CD14-positive monocyte (primary cell): Measurements from ENCODE around the gene NUAK1. TPM values are rescaled to one million over a fixed set of nuclear protein-coding genes. Genes with fewer than 3 reads are reported as not detected.

Source experiments
- DNase-seq, 3 donors: peaks; one replicate each; pipeline ENCODE4 v3.0.0-alpha.2; 2011 to 2022
- H2AFZ ChIP-seq: 2 replicates; pipeline ENCODE4 v1.6.0; 2012; ENCODE audit warnings: mild to moderate bottlenecking, low read depth, low read length, inconsistent platforms; ENCODE audit not compliant: insufficient read depth, poor library complexity, severe bottlenecking
- H3K27ac ChIP-seq, 2 donors: 1 replicate in 1 of 2; 2 replicates in 1 of 2; pipeline ENCODE4 v1.5.1; 2012 to 2013; ENCODE audit warnings: low read length in 2 of 2, control low read depth in 1 of 2, inconsistent platforms in 1 of 2, low read depth in 1 of 2, mild to moderate bottlenecking in 1 of 2
- H3K27me3 ChIP-seq, 2 donors: one replicate each; pipeline versions ENCODE4 v1.6.0 to v1.6.1; 2011 to 2013; ENCODE audit warnings: low read length in 2 of 2; ENCODE audit not compliant: control insufficient read depth in 2 of 2, insufficient read depth in 2 of 2
- H3K36me3 ChIP-seq, 2 donors: replicated peaks in 1 of 2; 1 replicate in 1 of 2; 2 replicates in 1 of 2; pipeline versions ENCODE4 v1.5.1 to v1.6.1; 2012 to 2013; ENCODE audit warnings: low read length in 2 of 2, control low read depth in 1 of 2, inconsistent platforms in 1 of 2, mild to moderate bottlenecking in 1 of 2; ENCODE audit not compliant: insufficient read depth in 2 of 2, control insufficient read depth in 1 of 2
- H3K4me1 ChIP-seq, 2 donors: 1 replicate in 1 of 2; 2 replicates in 1 of 2; pipeline versions ENCODE4 v1.5.1 to v1.6.1; 2012 to 2013; ENCODE audit warnings: low read length in 2 of 2, control low read depth in 1 of 2, inconsistent platforms in 1 of 2, mild to moderate bottlenecking in 1 of 2, moderate library complexity in 1 of 2; ENCODE audit not compliant: insufficient read depth in 2 of 2, control insufficient read depth in 1 of 2
- H3K4me2 ChIP-seq: replicated peaks from 2 replicates; pipeline ENCODE3; 2012; ENCODE audit warnings: low read length, moderate library complexity, mild to moderate bottlenecking; ENCODE audit not compliant: poor library complexity, severe bottlenecking; ENCODE audit errors: extremely low read depth
- H3K4me3 ChIP-seq, 3 experiments: fragments of 200-600 bp in 1 of 3; sonication (generic) in 1 of 3; replicated peaks in 1 of 3; 1 replicate in 2 of 3; 2 replicates in 1 of 3; pipeline ENCODE4 v1.5.1; 2011 to 2013; ENCODE audit warnings: low read length in 3 of 3, mild to moderate bottlenecking in 3 of 3, control low read depth in 2 of 3, low read depth in 2 of 3, inconsistent platforms in 1 of 3, moderate library complexity in 1 of 3
- H3K79me2 ChIP-seq: 2 replicates; pipeline ENCODE4 v1.6.0; 2012; ENCODE audit warnings: mild to moderate bottlenecking, control low read depth, inconsistent platforms, low read length, moderate library complexity; ENCODE audit not compliant: insufficient read depth
- H3K9ac ChIP-seq: 2 replicates; pipeline ENCODE4 v1.6.0; 2017; ENCODE audit warnings: low read length, mild to moderate bottlenecking; ENCODE audit not compliant: insufficient read depth, poor library complexity, severe bottlenecking
- H3K9me3 ChIP-seq, 2 donors: replicated peaks in 1 of 2; 1 replicate in 1 of 2; 2 replicates in 1 of 2; pipeline versions ENCODE4 v1.5.1 to v1.6.1; 2012 to 2013; ENCODE audit warnings: low read length in 2 of 2, control low read depth in 1 of 2; ENCODE audit not compliant: control insufficient read depth in 1 of 2, insufficient read depth in 1 of 2
- H4K20me1 ChIP-seq: 2 replicates; pipeline ENCODE4 v1.6.0; 2012; ENCODE audit warnings: mild to moderate bottlenecking, low read length, control low read depth, moderate library complexity; ENCODE audit not compliant: insufficient read depth
- H3K27ac Mint-ChIP-seq, 7 donors: one replicate each; pipeline ENCODE4 v1.8.0; 2020; ENCODE audit warnings: mild to moderate bottlenecking in 7 of 7, mixed read lengths in 7 of 7, moderate library complexity in 6 of 7, inconsistent platforms in 2 of 7
- H3K27me3 Mint-ChIP-seq, 3 donors: one replicate each; pipeline ENCODE4 v1.8.0; 2021 to 2022; ENCODE audit warnings: low read depth in 3 of 3, mild to moderate bottlenecking in 3 of 3, mixed read lengths in 3 of 3, moderate library complexity in 3 of 3, inconsistent platforms in 1 of 3
- H3K36me3 Mint-ChIP-seq, 2 donors: one replicate each; pipeline ENCODE4 v1.8.0; 2020; ENCODE audit warnings: mixed read lengths in 2 of 2, inconsistent platforms in 1 of 2, mild to moderate bottlenecking in 1 of 2
- H3K4me1 Mint-ChIP-seq: one replicate; pipeline ENCODE4 v1.8.0; 2020; ENCODE audit warnings: mild to moderate bottlenecking, mixed read lengths
- H3K4me3 Mint-ChIP-seq, 2 donors: one replicate each; pipeline ENCODE4 v1.8.0; 2020; ENCODE audit warnings: mild to moderate bottlenecking in 2 of 2, mixed read lengths in 2 of 2, moderate library complexity in 1 of 2
- H3K9me3 Mint-ChIP-seq, 7 donors: one replicate each; pipeline ENCODE4 v1.8.0; 2020 to 2022; ENCODE audit warnings: mixed read lengths in 7 of 7, mild to moderate bottlenecking in 6 of 7, moderate library complexity in 6 of 7, inconsistent platforms in 2 of 7
- WGBS: methylation state at CpG from one replicate; pipeline ENCODE4 v1.1.5; 2013; ENCODE audit warnings: missing lambda C conversion rate; ENCODE audit not compliant: insufficient coverage; 5-methylcytosine and 5-hydroxymethylcytosine counted together
- intact Hi-C, 2 donors: fragments of 100-400 bp; cut with micrococcal nuclease; formaldehyde crosslinking; loops; one replicate each; pipeline versions ENCODE4 v1.15.0 to v1.15.1; 2023
- polyA plus RNA-seq, 3 donors: library from polyadenylated mRNA; depleted of rRNA in 1 of 3; unstranded in 2 of 3; stranded (reverse) in 1 of 3; fragments of 300-500 nt in 2 of 3; fragments of >200 nt in 1 of 3; fragmentation: Illumina TruSeq in 2 of 3; gene quantifications; 1 replicate in 2 of 3; 2 replicates in 1 of 3; pipeline ENCODE4 v1.2.3, GENCODE V29; 2012 to 2021
- TF ChIP-seq, protein P1 (sequence below): fragments of 200-600 bp; IDR thresholded peaks from one replicate; pipeline ENCODE4 v1.8.0; 2022; ENCODE audit warnings: antibody characterized with exemption, mild to moderate bottlenecking

Gene NUAK1
- polyA plus RNA-seq, 3 donors, result not detected

DNA sequence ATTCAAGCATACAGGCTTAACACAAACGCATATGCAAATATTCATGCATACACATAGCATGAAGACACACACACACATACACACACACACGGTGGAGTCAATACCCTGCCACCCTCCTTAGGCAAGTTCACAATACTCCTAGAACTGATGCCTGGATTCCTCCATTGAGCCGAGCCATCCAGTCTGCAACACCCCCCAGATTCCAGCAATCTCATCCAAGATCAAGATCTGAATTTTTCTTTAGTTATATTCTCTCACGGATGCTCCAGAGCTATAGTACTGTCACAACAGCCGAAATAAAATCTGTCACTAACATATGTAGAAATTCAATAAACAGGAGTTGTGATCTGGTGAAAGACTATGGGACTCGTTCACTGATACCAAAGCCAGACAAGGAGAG, 110.8 kb downstream of the NUAK1 start:
- H3K9me3 ChIP-seq, result no peaks in the 10 kb centered on the region
- peaks cover 2 to 7% (median 6%) of the 10 kb centered on the region in 3 donors for H3K27me3 Mint-ChIP-seq
- no peak overlapping the region for H3K27ac Mint-ChIP-seq
- TF ChIP-seq, protein P1, sequence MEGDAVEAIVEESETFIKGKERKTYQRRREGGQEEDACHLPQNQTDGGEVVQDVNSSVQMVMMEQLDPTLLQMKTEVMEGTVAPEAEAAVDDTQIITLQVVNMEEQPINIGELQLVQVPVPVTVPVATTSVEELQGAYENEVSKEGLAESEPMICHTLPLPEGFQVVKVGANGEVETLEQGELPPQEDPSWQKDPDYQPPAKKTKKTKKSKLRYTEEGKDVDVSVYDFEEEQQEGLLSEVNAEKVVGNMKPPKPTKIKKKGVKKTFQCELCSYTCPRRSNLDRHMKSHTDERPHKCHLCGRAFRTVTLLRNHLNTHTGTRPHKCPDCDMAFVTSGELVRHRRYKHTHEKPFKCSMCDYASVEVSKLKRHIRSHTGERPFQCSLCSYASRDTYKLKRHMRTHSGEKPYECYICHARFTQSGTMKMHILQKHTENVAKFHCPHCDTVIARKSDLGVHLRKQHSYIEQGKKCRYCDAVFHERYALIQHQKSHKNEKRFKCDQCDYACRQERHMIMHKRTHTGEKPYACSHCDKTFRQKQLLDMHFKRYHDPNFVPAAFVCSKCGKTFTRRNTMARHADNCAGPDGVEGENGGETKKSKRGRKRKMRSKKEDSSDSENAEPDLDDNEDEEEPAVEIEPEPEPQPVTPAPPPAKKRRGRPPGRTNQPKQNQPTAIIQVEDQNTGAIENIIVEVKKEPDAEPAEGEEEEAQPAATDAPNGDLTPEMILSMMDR, result no peak
- H3K4me3 Mint-ChIP-seq, result no peak overlapping the region
- H3K4me1 ChIP-seq, result no peaks in the 10 kb centered on the region
- H3K4me3 ChIP-seq, result no peak overlapping the region
- H3K27me3 ChIP-seq, result no peaks in the 10 kb centered on the region
- WGBS, result 90% methylated on average over 3 of the region's 6 CpGs
- H3K9me3 Mint-ChIP-seq, result peaks cover 0 to 2% (median 0%) of the 10 kb centered on the region in 7 donors
- no peak overlapping the region for H3K9ac ChIP-seq
- no peaks in the 10 kb centered on the region for H3K36me3 ChIP-seq
- no peak overlapping the region for H2AFZ ChIP-seq
- no peak overlapping the region for H3K27ac ChIP-seq
- DNase-seq, result no peak
- intact Hi-C loops, result no loop called here
- no peaks in the 10 kb centered on the region for H3K36me3 Mint-ChIP-seq
- no peak overlapping the region for H3K4me2 ChIP-seq
- no peaks in the 10 kb centered on the region for H3K4me1 Mint-ChIP-seq
- no peaks in the 10 kb centered on the region for H4K20me1 ChIP-seq
- no peaks in the 10 kb centered on the region for H3K79me2 ChIP-seq

DNA sequence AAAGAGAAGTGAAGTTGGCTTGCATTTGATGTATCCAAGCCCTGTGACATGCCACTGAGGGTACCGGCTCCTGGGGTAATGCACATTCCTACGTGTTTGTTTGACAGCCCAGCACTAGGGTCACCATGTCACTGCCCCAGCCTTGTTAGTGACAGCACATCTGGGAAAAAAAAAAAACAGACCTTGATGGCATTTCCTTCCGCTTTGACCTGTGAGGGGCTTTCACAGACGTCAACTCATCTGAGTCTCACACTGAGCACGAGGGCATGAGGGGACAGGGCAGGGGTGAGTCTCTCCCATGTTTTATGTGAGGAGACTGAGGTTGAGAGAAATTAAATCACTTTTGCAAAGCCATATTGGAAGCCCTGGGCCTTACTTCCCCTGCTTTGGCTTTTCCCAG, 111.5 kb downstream of the NUAK1 start:
- intact Hi-C loops, result no loop called here
- H3K36me3 ChIP-seq, result no peaks in the 10 kb centered on the region
- no peak for DNase-seq
- H3K27ac ChIP-seq, result no peak overlapping the region
- H3K9ac ChIP-seq, result no peak overlapping the region
- H3K36me3 Mint-ChIP-seq, result no peaks in the 10 kb centered on the region
- no peak overlapping the region for H3K4me3 Mint-ChIP-seq
- H3K79me2 ChIP-seq, result no peaks in the 10 kb centered on the region
- H3K27me3 Mint-ChIP-seq, result peaks cover 2 to 6% (median 6%) of the 10 kb centered on the region in 3 donors
- H3K27ac Mint-ChIP-seq, result no peak overlapping the region
- H4K20me1 ChIP-seq, result no peaks in the 10 kb centered on the region
- H2AFZ ChIP-seq, result no peak overlapping the region
- TF ChIP-seq, protein P1, result no peak
- no peak overlapping the region for H3K4me3 ChIP-seq
- no peaks in the 10 kb centered on the region for H3K4me1 Mint-ChIP-seq
- H3K4me2 ChIP-seq, result no peak overlapping the region
- H3K27me3 ChIP-seq, result no peaks in the 10 kb centered on the region
- H3K9me3 Mint-ChIP-seq, result peaks cover 0 to 2% (median 0%) of the 10 kb centered on the region in 7 donors
- 98% methylated on average over 4 of the region's 5 CpGs for WGBS
- no peaks in the 10 kb centered on the region for H3K4me1 ChIP-seq
- no peaks in the 10 kb centered on the region for H3K9me3 ChIP-seq
